T-helper 2 cell (primary cell): ENCODE data around the gene KRTAP6-2.

Source experiments
- DNase-seq, 5 experiments: peaks; one replicate each; pipeline versions ENCODE4 v3.0.0 to v3.0.0-alpha.2; 2012 to 2022

Gene KRTAP6-2

GRCh38 chr21:30567617-30568016, 31.1 kb downstream of the KRTAP6-2 start:
- DNase-seq = no peak

DNA sequence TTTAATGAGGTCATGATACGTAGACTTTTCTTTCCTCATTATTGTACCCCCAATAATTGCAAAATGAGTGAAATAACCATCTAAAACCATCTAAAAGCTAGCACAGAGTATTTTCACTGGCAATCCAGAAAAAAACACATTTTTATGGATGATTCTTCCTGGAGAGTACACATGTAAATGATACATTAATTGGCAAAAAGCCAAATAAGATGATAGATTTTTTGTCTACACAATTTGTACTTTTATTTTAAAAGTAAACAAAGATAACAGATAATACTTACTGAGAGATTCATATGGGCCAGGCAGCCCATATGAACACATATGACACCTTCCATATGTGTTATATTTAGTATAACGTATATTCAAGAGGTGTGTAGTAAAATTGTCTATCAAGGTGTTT, 35.1 kb downstream of the KRTAP6-2 start:
- no peak for DNase-seq

GRCh38 chr21:30563072-30563471, 35.6 kb downstream of the KRTAP6-2 start:
- no peak for DNase-seq

GRCh38 chr21:30561957-30562356, 36.7 kb downstream of the KRTAP6-2 start:
- no peak for DNase-seq

- no peak for DNase-seq
Measured at GRCh38 chr21:30561264-30561895, 37.3 kb downstream of the KRTAP6-2 start, which contains the start of gene KRTAP19-7. Gene KRTAP19-7, minus strand, starts transcription at chr21:30561314. Its CDS starts 25 bp downstream, at chr21:30561289.

- no peak for DNase-seq
Measured at GRCh38 chr21:30555095-30555494, 43.6 kb downstream of the KRTAP6-2 start.

- DNase-seq = no peak
Measured at GRCh38 chr21:30552782-30553181, 45.9 kb downstream of the KRTAP6-2 start.
